ENCODE data around the gene TGFBR3L. TPM values are rescaled to one million over a fixed set of nuclear protein-coding genes. Genes with fewer than 3 reads are reported as not detected.

The TGFBR3L gene
- total and polyA plus RNA-seq, 10 of the 15 experiments (the other 5 are each of a cell fraction or from before 2014, with no cell fraction given), result 0.20 to 0.23 TPM; not detected in 8

GRCh38 chr19:7944177-7944761, 29.6 kb downstream of the TGFBR3L start (continued):
- peak; percentile 52; the same call in 1 of the 2 replicates for TF ChIP-seq NBN (IDR thresholded peaks at IDR 0.05)
- peak; percentile 42; the same call in 1 of the 2 replicates for TF ChIP-seq MLLT1 (IDR thresholded peaks at IDR 0.05)
- 0 out of 2 replicates have a peak, but pooled peaks have one; percentile 28 for TF ChIP-seq LARP7 (IDR thresholded peaks at IDR 0.05)
- peak; percentile 96 for TF ChIP-seq MEF2B (IDR thresholded peaks at IDR 0.05; ENCODE audit: partially characterized antibody, poor library complexity, severe bottlenecking)
- TF ChIP-seq SKIL (IDR thresholded peaks at IDR 0.05; ENCODE audit: low read depth, poor library complexity, severe bottlenecking), result peak; percentile 65

- Histone ChIP-seq H3K4me2 (ENCODE audit: control insufficient read depth, insufficient read depth) (no peak overlapping the region), H3K36me3 (ENCODE audit: control insufficient read depth in 2 of 2, insufficient read depth in 2 of 2, low read length in 1 of 2) (no peaks in the 10 kb centered on the region), H2AFZ (ENCODE audit: control insufficient read depth, low read depth, low read length) (no peak overlapping the region), H3K27ac (ENCODE audit: control insufficient read depth, insufficient read depth) (no peak overlapping the region), H3K9ac (ENCODE audit: control insufficient read depth, insufficient read depth, low read length) (no peak overlapping the region), H3K27me3 (replicated peaks in 1 of 2; ENCODE audit: control insufficient read depth in 2 of 2, insufficient read depth in 2 of 2, low read length in 1 of 2) (no peaks in the 10 kb centered on the region), H3K4me1 (ENCODE audit: control insufficient read depth, insufficient read depth, low read length) (peaks cover 4% of the 10 kb centered on the region; the same call in 1 of the 2 replicates), H3K79me2 (ENCODE audit: control insufficient read depth, insufficient read depth, low read length) (peaks cover 7% of the 10 kb centered on the region), H4K20me1 (ENCODE audit: control insufficient read depth, insufficient read depth) (no peaks in the 10 kb centered on the region), H3K9me3 (replicated peaks; ENCODE audit: control insufficient read depth, insufficient read depth, low read length) (no peaks in the 10 kb centered on the region), H3K4me3 (no peak overlapping the region)
- POLR2A ChIA-PET, result no interaction called here
- SMC1A ChIA-PET (ENCODE audit: uncharacterized antibody, unreplicated experiment), result no interaction called here
- WGBS (ENCODE audit: insufficient coverage, insufficient replicate concordance, low lambda C conversion rate, missing lambda C conversion rate), result 97% methylated on average over 4 of the region's 4 CpGs
- no peak for ATAC-seq
- no TSS peak for BruUV-seq (replicated peaks)
- no peak for DNase-seq (ENCODE audit: low read depth, low spot score)
- intact Hi-C loops (cut with micrococcal nuclease; ENCODE audit: unreplicated experiment) (loop anchor here (10.0 kb wide), 1 partner anchor 207 kb away; no protein-coding TSS in a partner anchor), in situ Hi-C loops (cut with MboI) (loop anchor here (10.0 kb wide), 1 partner anchor 307 kb away; no protein-coding TSS in a partner anchor)
- RAD21 ChIA-PET (ENCODE audit: unreplicated experiment), result no interaction called here
- FAIRE-seq, result no peak
- TF ChIP-seq SIN3A (IDR thresholded peaks at IDR 0.05; ENCODE audit: low read depth, low read length) (no peak), ZNF687 (IDR thresholded peaks at IDR 0.05) (no peak)
- CTCF ChIA-PET, result no interaction called here
Observed at GRCh38 chr19:7947939-7948338, 33.3 kb downstream of the TGFBR3L start.

All from GM12878 (cell line).